Fibroblast of villous mesenchyme (primary cell): Measurements from ENCODE around the gene TIPRL. TPM values are rescaled to one million over a fixed set of nuclear protein-coding genes. Genes with fewer than 3 reads are reported as not detected.

ENCODE experiments used
- DNase-seq: peaks from one replicate; pipeline ENCODE4 v3.0.0-alpha.2; 2010; ENCODE audit warnings: low read depth
- H3K4me3 ChIP-seq: 2 replicates; pipeline ENCODE4 v1.5.1; 2011; ENCODE audit warnings: low read depth, mild to moderate bottlenecking, low read length
- CTCF ChIP-seq: IDR thresholded peaks from 2 replicates; pipeline ENCODE4 v1.5.1; 2012; ENCODE audit warnings: low read depth, mild to moderate bottlenecking, low read length; ENCODE audit not compliant: insufficient read depth
- total RNA-seq: library from RNA; depleted of rRNA; stranded (reverse); fragments of >200 nt; gene quantifications from 2 replicates; pipeline ENCODE4 v1.2.3, GENCODE V29; 2012

TIPRL gene
- total RNA-seq, 1 donor, result 45.3 TPM

- no peak for DNase-seq
- no peak overlapping the region for H3K4me3 ChIP-seq
- TF ChIP-seq CTCF, result no peak
These were observed 34.6 kb downstream of the TIPRL start for GRCh38 chr1:168213349-168213748.

- no peak for TF ChIP-seq CTCF
- no peak for DNase-seq
- H3K4me3 ChIP-seq, result no peak overlapping the region
These were observed 37.4 kb downstream of the TIPRL start for GRCh38 chr1:168216171-168216570.

- no peak for DNase-seq
- no peak overlapping the region for H3K4me3 ChIP-seq
- TF ChIP-seq CTCF, result no peak
These were observed 38.9 kb downstream of the TIPRL start for GRCh38 chr1:168217664-168218063.

GRCh38 chr1:168218658-168219057 is 39.9 kb downstream of the TIPRL start:
- H3K4me3 ChIP-seq, result no peak overlapping the region
- no peak for TF ChIP-seq CTCF
- DNase-seq, result no peak

- TF ChIP-seq CTCF, result no peak
- H3K4me3 ChIP-seq, result no peak overlapping the region
- no peak for DNase-seq
These were observed 41.7 kb downstream of the TIPRL start for GRCh38 chr1:168220470-168220871.

- no peak for DNase-seq
- no peak for TF ChIP-seq CTCF
- H3K4me3 ChIP-seq, result no peak overlapping the region
These were observed 42.5 kb downstream of the TIPRL start for GRCh38 chr1:168221275-168221674.

GRCh38 chr1:168223261-168223660 is 44.5 kb downstream of the TIPRL start:
- no peak for TF ChIP-seq CTCF
- no peak for DNase-seq
- H3K4me3 ChIP-seq, result no peak overlapping the region
